ENCODE measurements around the gene SORCS2. TPM values are rescaled to one million over a fixed set of nuclear protein-coding genes. Genes with fewer than 3 reads are reported as not detected.

The SORCS2 gene
- total and polyA plus RNA-seq, 2 experiments from 2014 or later, result 0.38 to 1.4 TPM

GRCh38 chr4:7581477-7581876, 389.1 kb downstream of the SORCS2 start:
- Histone ChIP-seq H3K4me1 (ENCODE audit: insufficient read depth) (no peaks in the 10 kb centered on the region), H4K20me1 (ENCODE audit: insufficient read depth) (no peaks in the 10 kb centered on the region), H3K4me3 (no peak overlapping the region), H3F3A (ENCODE audit: insufficient read depth) (no peaks in the 10 kb centered on the region), H3K27ac (no peak overlapping the region), H3K9ac (no peak overlapping the region), H3K9me3 (ENCODE audit: low read depth) (no peaks in the 10 kb centered on the region), H3K9me2 (ENCODE audit: insufficient read depth) (no peaks in the 10 kb centered on the region), H3K36me3 (ENCODE audit: low read depth) (no peaks in the 10 kb centered on the region), H3K79me2 (ENCODE audit: insufficient read depth) (no peaks in the 10 kb centered on the region), H3K27me3 (replicated peaks; ENCODE audit: insufficient read depth) (no peaks in the 10 kb centered on the region), H2AFZ (no peak overlapping the region), H3K4me2 (ENCODE audit: unreplicated experiment) (no peak overlapping the region)
- DNase-seq, result peak; percentile 18
- 28 to 31% methylated on average over 8 of the region's 8 CpGs for WGBS, 2 experiments (ENCODE audit: low coverage in 1 of 2, low lambda C conversion rate in 2 of 2, missing lambda C conversion rate in 2 of 2)
- no peak for TF ChIP-seq EZH2 (IDR thresholded peaks at IDR 0.05; ENCODE audit: insufficient read depth, poor library complexity, severe bottlenecking)
- TF ChIP-seq EZH2phosphoT487 (IDR thresholded peaks at IDR 0.05; ENCODE audit: insufficient read depth, low read depth), result no peak
- in situ Hi-C loops (cut with MboI), result no loop called here

GRCh38 chr4:7582313-7583097, 390.2 kb downstream of the SORCS2 start:
- DNase-seq, result no peak
- Histone ChIP-seq H3K9ac (no peak overlapping the region), H3K27me3 (replicated peaks; ENCODE audit: insufficient read depth) (no peaks in the 10 kb centered on the region), H3K27ac (no peak overlapping the region), H4K20me1 (ENCODE audit: insufficient read depth) (no peaks in the 10 kb centered on the region), H3K79me2 (ENCODE audit: insufficient read depth) (no peaks in the 10 kb centered on the region), H3F3A (ENCODE audit: insufficient read depth) (no peaks in the 10 kb centered on the region), H3K9me3 (ENCODE audit: low read depth) (no peaks in the 10 kb centered on the region), H3K4me1 (ENCODE audit: insufficient read depth) (no peaks in the 10 kb centered on the region), H3K36me3 (ENCODE audit: low read depth) (no peaks in the 10 kb centered on the region), H3K9me2 (ENCODE audit: insufficient read depth) (no peaks in the 10 kb centered on the region), H3K4me2 (ENCODE audit: unreplicated experiment) (no peak overlapping the region), H2AFZ (no peak overlapping the region), H3K4me3 (no peak overlapping the region)
- TF ChIP-seq EZH2phosphoT487 (IDR thresholded peaks at IDR 0.05; ENCODE audit: insufficient read depth, low read depth) (no peak), EZH2 (IDR thresholded peaks at IDR 0.05; ENCODE audit: insufficient read depth, poor library complexity, severe bottlenecking) (no peak)
- WGBS, 2 experiments (ENCODE audit: low coverage in 1 of 2, low lambda C conversion rate in 2 of 2, missing lambda C conversion rate in 2 of 2), result 56 to 65% methylated on average over 16 of the region's 16 CpGs
- in situ Hi-C loops (cut with MboI), result no loop called here

DNA sequence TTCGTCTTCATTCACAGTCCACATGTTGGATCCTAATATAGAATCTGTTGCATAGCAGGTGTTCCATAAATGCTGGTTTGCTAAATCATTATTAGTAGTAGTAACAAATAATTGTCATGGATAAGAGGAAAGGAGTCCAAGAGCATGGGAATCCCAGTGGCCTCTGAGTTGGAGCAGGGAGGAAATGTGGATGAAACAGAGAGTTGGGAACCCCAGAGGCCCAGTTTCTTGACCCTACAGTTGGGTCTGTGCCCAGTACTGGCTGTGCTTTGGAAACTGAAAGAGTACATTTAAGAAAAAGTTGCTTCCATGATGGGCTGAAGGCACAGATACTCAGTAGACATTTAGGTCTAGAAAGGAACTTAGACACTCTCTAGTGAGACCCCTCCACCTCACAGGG, 391.8 kb downstream of the SORCS2 start:
- H3K79me2 ChIP-seq (ENCODE audit: insufficient read depth), result no peaks in the 10 kb centered on the region
- 50 to 52% methylated on average over 1 of the region's 1 CpG for WGBS, 2 experiments (ENCODE audit: low coverage in 1 of 2, low lambda C conversion rate in 2 of 2, missing lambda C conversion rate in 2 of 2)

GRCh38 chr4:7584606-7585159, 392.3 kb downstream of the SORCS2 start:
- in situ Hi-C loops (cut with MboI), result no loop called here
- no peak overlapping the region for H3K4me2 ChIP-seq (ENCODE audit: unreplicated experiment)
- H3K9me3 ChIP-seq (ENCODE audit: low read depth), result no peaks in the 10 kb centered on the region
- H3K4me3 ChIP-seq, result no peak overlapping the region
- no peak overlapping the region for H3K9ac ChIP-seq
- H3F3A ChIP-seq (ENCODE audit: insufficient read depth), result no peaks in the 10 kb centered on the region
- no peaks in the 10 kb centered on the region for H4K20me1 ChIP-seq (ENCODE audit: insufficient read depth)
- TF ChIP-seq EZH2phosphoT487 (IDR thresholded peaks at IDR 0.05; ENCODE audit: insufficient read depth, low read depth), result no peak
- TF ChIP-seq EZH2 (IDR thresholded peaks at IDR 0.05; ENCODE audit: insufficient read depth, poor library complexity, severe bottlenecking), result no peak
- no peaks in the 10 kb centered on the region for H3K4me1 ChIP-seq (ENCODE audit: insufficient read depth)
- no peaks in the 10 kb centered on the region for H3K79me2 ChIP-seq (ENCODE audit: insufficient read depth)
- DNase-seq, result no peak
- H3K9me2 ChIP-seq (ENCODE audit: insufficient read depth), result no peaks in the 10 kb centered on the region
- no peaks in the 10 kb centered on the region for H3K36me3 ChIP-seq (ENCODE audit: low read depth)
- H3K27ac ChIP-seq, result no peak overlapping the region
- H3K27me3 ChIP-seq (replicated peaks; ENCODE audit: insufficient read depth), result no peaks in the 10 kb centered on the region
- H2AFZ ChIP-seq, result no peak overlapping the region
- 55 to 67% methylated on average over 9 of the region's 9 CpGs for WGBS, 2 experiments (ENCODE audit: low coverage in 1 of 2, low lambda C conversion rate in 2 of 2, missing lambda C conversion rate in 2 of 2)

More for the DNA sequence above, 391.8 kb downstream of the SORCS2 start:
- no peaks in the 10 kb centered on the region for H4K20me1 ChIP-seq (ENCODE audit: insufficient read depth)
- H3K4me2 ChIP-seq (ENCODE audit: unreplicated experiment), result no peak overlapping the region
- no peaks in the 10 kb centered on the region for H3K36me3 ChIP-seq (ENCODE audit: low read depth)
- H3K9me3 ChIP-seq (ENCODE audit: low read depth), result no peaks in the 10 kb centered on the region
- no peak for DNase-seq
- H3F3A ChIP-seq (ENCODE audit: insufficient read depth), result no peaks in the 10 kb centered on the region
- in situ Hi-C loops (cut with MboI), result no loop called here
- no peak overlapping the region for H3K4me3 ChIP-seq
- H2AFZ ChIP-seq, result no peak overlapping the region
- H3K9ac ChIP-seq, result no peak overlapping the region
- H3K4me1 ChIP-seq (ENCODE audit: insufficient read depth), result no peaks in the 10 kb centered on the region
- no peak overlapping the region for H3K27ac ChIP-seq
- no peaks in the 10 kb centered on the region for H3K27me3 ChIP-seq (replicated peaks; ENCODE audit: insufficient read depth)
- TF ChIP-seq EZH2phosphoT487 (IDR thresholded peaks at IDR 0.05; ENCODE audit: insufficient read depth, low read depth) (no peak), EZH2 (IDR thresholded peaks at IDR 0.05; ENCODE audit: insufficient read depth, poor library complexity, severe bottlenecking) (no peak)
- H3K9me2 ChIP-seq (ENCODE audit: insufficient read depth), result no peaks in the 10 kb centered on the region

All from GM23248 (cell line).